NB4 (cell line): Measurements from ENCODE around the gene ZNF468.
"Not testable (repeated sequence)": the region's sequence is repeated elsewhere in the genome, so short reads cannot be mapped to it uniquely, and the experiment has no call there.

Experiments
- DNase-seq: peaks from one replicate; pipeline ENCODE4 v3.0.0; 2010; ENCODE audit warnings: low read depth
- H3K4me3 ChIP-seq: one replicate; pipeline ENCODE4 v1.5.1; 2011; ENCODE audit warnings: mild to moderate bottlenecking, low read depth, low read length, moderate library complexity
- MAX ChIP-seq: IDR thresholded peaks from 2 replicates; pipeline ENCODE4 v1.6.1; 2011; ENCODE audit warnings: low read depth, low read length
- MYC ChIP-seq: IDR thresholded peaks from 2 replicates; pipeline ENCODE4 v1.6.1; 2011; ENCODE audit warnings: low read depth, low read length
- POLR2A ChIP-seq: IDR thresholded peaks from 2 replicates; pipeline ENCODE4 v1.6.1; 2011; ENCODE audit warnings: mild to moderate bottlenecking; ENCODE audit not compliant: insufficient read length; ENCODE audit errors: extremely low read depth
- TF ChIP-seq, protein P1 (sequence below): IDR thresholded peaks from one replicate; pipeline ENCODE4 v1.5.1; 2012; ENCODE audit warnings: low read depth, low read length

ZNF468 gene

GRCh38 chr19:52891336-52891735, 33.9 kb upstream of the ZNF468 start:
- no peak overlapping the region for H3K4me3 ChIP-seq
- no peak for DNase-seq
- TF ChIP-seq POLR2A (no peak), MAX (no peak), MYC (no peak)
- TF ChIP-seq, protein P1, sequence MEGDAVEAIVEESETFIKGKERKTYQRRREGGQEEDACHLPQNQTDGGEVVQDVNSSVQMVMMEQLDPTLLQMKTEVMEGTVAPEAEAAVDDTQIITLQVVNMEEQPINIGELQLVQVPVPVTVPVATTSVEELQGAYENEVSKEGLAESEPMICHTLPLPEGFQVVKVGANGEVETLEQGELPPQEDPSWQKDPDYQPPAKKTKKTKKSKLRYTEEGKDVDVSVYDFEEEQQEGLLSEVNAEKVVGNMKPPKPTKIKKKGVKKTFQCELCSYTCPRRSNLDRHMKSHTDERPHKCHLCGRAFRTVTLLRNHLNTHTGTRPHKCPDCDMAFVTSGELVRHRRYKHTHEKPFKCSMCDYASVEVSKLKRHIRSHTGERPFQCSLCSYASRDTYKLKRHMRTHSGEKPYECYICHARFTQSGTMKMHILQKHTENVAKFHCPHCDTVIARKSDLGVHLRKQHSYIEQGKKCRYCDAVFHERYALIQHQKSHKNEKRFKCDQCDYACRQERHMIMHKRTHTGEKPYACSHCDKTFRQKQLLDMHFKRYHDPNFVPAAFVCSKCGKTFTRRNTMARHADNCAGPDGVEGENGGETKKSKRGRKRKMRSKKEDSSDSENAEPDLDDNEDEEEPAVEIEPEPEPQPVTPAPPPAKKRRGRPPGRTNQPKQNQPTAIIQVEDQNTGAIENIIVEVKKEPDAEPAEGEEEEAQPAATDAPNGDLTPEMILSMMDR = no peak

- H3K4me3 ChIP-seq = no peak overlapping the region
- no peak for DNase-seq
- TF ChIP-seq MYC (no peak), MAX (no peak), POLR2A (no peak)
- TF ChIP-seq, protein P1 = no peak
Measured at GRCh38 chr19:52889931-52890330, 32.5 kb upstream of the ZNF468 start.

DNA sequence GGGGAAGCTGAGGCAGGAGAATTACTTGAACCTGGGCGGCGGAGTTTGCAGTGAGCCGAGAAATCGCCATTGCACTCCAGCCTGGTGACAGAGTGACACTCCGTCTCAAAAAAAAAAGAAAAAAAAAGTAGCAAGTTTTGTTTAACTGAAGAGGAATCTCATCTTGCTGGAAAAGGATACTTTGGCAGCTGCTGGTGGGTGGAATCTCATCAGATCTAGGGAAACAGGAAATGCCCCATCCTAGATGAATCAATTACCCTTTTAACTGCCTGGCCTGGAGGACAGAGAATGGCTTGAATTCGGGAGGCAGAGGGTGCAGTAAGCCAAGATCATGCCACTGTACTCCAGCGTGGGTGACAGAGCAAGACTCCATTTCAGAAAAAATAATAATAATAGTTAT, 31.7 kb upstream of the ZNF468 start:
- H3K4me3 ChIP-seq = no peak overlapping the region
- DNase-seq = no peak
- TF ChIP-seq, protein P1 = no peak
- no peak for TF ChIP-seq POLR2A
- TF ChIP-seq MYC = no peak
- no peak for TF ChIP-seq MAX

- TF ChIP-seq MYC (no peak), MAX (no peak)
- no peak overlapping the region for H3K4me3 ChIP-seq
- DNase-seq = no peak
Measured at GRCh38 chr19:52880895-52881389, 23.5 kb upstream of the ZNF468 start.

- not testable (repeated sequence) for DNase-seq, H3K4me3 ChIP-seq
Measured at GRCh38 chr19:52872996-52873395, 15.6 kb upstream of the ZNF468 start.

GRCh38 chr19:52871466-52871865, 14.0 kb upstream of the ZNF468 start:
- no peak for DNase-seq
- TF ChIP-seq, protein P1 = no peak
- TF ChIP-seq POLR2A = no peak
- TF ChIP-seq MYC = no peak
- no peak for TF ChIP-seq MAX

DNA sequence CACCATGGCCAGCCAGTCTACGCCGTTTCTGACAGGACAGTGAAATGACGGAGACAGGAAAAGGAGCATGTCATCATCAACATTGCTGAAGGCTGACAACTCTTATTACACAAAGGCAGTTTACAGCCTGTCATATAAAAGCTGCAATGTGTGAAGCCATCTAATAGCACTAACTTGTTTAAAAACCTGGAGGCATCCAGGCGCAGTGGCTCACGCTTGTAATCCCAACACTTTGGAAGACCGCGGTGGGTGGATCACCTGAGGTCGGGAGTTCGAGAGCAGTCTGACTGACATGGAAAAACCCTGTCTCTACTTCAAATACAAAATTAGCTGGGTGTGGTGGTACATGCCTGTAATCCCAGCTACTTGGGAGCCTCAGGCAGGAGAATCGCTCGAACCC, 10.6 kb upstream of the ZNF468 start:
- not testable (repeated sequence) for H3K4me3 ChIP-seq, DNase-seq

More at GRCh38 chr19:52871466-52871865, 14.0 kb upstream of the ZNF468 start:
- H3K4me3 ChIP-seq = no peak overlapping the region

DNA sequence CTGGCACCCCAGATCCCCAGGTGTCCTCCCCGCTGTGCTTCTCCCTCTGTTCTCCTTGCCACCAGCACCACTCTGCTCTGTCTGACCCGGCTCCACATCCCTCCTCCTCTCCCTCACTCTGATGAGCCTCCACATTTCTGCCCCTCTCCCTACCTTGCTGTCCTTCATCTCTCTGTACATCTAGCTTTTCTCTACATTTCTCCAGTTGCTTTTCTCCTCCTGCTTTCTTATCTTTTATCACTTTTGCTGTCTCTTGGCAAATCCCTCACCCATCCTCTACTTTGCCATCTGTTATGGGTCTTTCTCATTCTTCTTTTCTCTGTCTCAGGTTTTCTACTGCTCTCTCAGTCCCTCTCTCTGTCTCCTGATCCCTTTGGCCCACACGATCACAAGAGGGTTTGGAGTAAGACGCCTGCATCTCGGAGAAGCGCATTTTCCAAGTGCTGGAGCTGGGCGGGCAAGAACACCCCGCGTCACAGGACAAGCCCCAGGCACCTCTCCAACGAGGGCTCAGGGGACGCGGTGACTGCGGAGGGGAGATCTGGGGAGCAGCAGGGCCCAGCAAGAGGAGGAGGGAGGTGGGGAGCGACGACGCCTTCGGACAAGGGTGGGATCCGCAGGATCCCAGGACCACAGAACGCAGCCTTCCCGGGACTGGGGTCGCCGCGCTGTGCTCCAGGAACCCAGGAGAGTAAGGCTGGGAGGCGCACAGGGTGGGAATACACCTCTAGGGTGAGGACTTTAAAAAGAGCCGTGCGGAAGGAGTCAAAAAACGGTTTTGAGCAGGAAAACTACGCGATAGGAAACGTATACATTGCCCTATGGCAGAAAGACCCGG, 660 bp downstream of the ZNF468 start:
- DNase-seq = peak; percentile 10

DNA sequence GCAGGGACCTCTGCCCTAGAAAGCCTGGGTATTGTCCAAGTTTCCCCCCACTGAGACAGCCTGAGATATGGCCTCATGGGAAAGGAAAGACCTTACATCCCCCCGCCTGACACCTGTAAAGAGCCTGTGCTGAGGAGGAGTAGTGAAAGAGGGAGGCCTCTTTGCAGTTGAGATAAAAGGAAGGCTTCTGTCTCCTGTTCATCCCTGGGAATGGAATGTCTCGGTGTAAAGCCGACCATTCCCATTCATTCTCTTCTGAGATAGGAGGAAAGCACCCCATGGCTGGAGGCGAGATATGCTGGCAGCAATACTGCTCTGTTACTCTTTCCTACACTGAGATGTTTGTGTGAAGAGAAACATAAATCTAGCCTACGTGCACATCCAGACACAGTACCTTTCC, 10.1 kb downstream of the ZNF468 start:
- not testable (repeated sequence) for DNase-seq, H3K4me3 ChIP-seq

More for the DNA sequence above, 660 bp downstream of the ZNF468 start:
- H3K4me3 ChIP-seq = peak overlapping the region; percentile 81

DNA sequence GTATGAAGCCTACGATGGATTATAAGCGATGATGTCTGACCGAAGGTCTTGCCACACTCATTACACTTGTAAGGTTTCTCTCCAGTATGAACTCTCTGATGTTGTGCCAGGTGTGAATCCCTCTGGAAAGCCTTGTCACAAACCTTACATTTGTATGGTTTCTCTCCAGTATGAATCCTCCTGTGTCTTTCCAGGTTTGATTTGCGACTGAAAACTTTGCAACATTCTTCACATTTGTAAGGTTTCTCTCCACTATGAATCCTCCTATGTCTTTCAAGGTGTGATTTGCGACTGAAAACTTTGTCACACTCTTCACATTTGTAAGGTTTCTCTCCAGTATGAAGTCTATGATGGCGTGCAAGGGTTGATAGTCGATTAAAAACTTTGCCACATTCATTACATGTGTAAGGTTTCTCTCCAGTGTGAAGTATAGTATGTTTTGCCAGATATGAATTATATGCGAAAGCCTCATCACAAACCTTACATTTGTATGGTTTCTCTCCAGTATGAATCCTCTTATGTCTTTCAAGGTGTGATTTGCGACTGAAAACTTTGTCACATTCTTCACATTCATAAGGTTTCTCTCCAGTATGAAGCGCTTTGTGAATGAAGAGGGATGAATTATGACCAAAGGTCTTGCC, 16.5 kb downstream of the ZNF468 start:
- H3K4me3 ChIP-seq, DNase-seq: not testable (repeated sequence)

DNA sequence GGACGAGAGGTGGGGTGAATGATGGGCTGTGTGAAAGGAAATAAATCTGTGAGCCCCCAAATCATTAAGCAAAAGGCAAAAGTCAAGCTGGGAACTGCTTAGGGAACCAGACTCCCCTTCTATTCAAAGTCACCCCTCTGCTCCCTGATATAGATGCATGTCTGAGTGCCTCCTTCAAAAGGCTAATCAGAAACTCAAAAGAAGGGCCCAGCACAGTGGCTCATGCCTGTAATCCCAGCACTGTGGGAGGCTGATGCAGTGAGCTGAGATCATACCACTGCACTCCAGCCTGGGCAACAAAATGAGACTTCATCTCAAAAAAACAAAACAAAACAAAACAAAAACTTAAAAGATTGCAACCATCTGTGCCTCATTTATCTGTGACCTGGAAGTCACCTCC, 23.1 kb downstream of the ZNF468 start:
- not testable (repeated sequence) for DNase-seq, H3K4me3 ChIP-seq
